Spleen (tissue), 11 donors: ENCODE measurements around the gene SLC35E4. TPM values are rescaled to one million over a fixed set of nuclear protein-coding genes. Genes with fewer than 3 reads are reported as not detected.

ENCODE experiments used
- DNase-seq: peaks from one replicate; pipeline ENCODE4 v3.0.0-alpha.2; 2020
- H3K27ac ChIP-seq, 8 donors: fragments of 200-600 bp; sonication (generic) in 7 of 8; 1 replicate in 4 of 8; 2 replicates in 4 of 8; pipeline versions ENCODE4 v1.5.0 to v1.8.0; 2016 to 2021; ENCODE audit warnings: inconsistent platforms in 4 of 8, mild to moderate bottlenecking in 4 of 8, moderate library complexity in 1 of 8
- H3K27me3 ChIP-seq, 7 donors: fragments of 200-600 bp; sonication (generic) in 6 of 7; replicated peaks in 1 of 7; 1 replicate in 4 of 7; 2 replicates in 3 of 7; pipeline versions ENCODE4 v1.5.0 to v1.8.0; 2016 to 2021; ENCODE audit warnings: inconsistent platforms in 3 of 7, mild to moderate bottlenecking in 1 of 7
- H3K36me3 ChIP-seq, 6 donors: fragments of 200-600 bp; sonication (generic) in 5 of 6; 1 replicate in 4 of 6; 2 replicates in 2 of 6; pipeline versions ENCODE4 v1.5.0 to v1.8.0; 2016 to 2021; ENCODE audit warnings: inconsistent platforms in 2 of 6
- H3K4me1 ChIP-seq, 6 donors: fragments of 200-600 bp; sonication (generic) in 5 of 6; 1 replicate in 3 of 6; 2 replicates in 3 of 6; pipeline versions ENCODE4 v1.5.0 to v1.8.0; 2016 to 2021; ENCODE audit warnings: inconsistent platforms in 3 of 6
- H3K4me3 ChIP-seq, 8 donors: fragments of 200-600 bp; sonication (generic) in 7 of 8; 1 replicate in 4 of 8; 2 replicates in 4 of 8; pipeline versions ENCODE4 v1.5.0 to v1.8.0; 2016 to 2021; ENCODE audit warnings: inconsistent platforms in 4 of 8, mild to moderate bottlenecking in 4 of 8, moderate library complexity in 2 of 8
- H3K9me3 ChIP-seq, 8 donors: fragments of 200-600 bp; sonication (generic) in 7 of 8; 1 replicate in 4 of 8; 2 replicates in 4 of 8; pipeline versions ENCODE4 v1.5.0 to v1.8.0; 2016 to 2021; ENCODE audit warnings: inconsistent platforms in 4 of 8
- CTCF ChIP-seq, 11 experiments: fragments of 200-600 bp in 7 of 11; fragments of 450-650 bp in 4 of 11; sonication (generic) in 4 of 11; IDR thresholded peaks in 8 of 11; conservative IDR thresholded peaks in 3 of 11; 1 replicate in 7 of 11; 2 replicates in 4 of 11; pipeline versions ENCODE4 v1.4.0 to v1.8.0; 2016 to 2021; ENCODE audit warnings: antibody characterized with exemption in 11 of 11, inconsistent platforms in 4 of 11, mild to moderate bottlenecking in 1 of 11
- POLR2A ChIP-seq, 3 donors: fragments of 450-650 bp; IDR thresholded peaks; one replicate each; pipeline ENCODE4 v1.5.1; 2017; ENCODE audit warnings: antibody characterized with exemption in 3 of 3, mild to moderate bottlenecking in 1 of 3
- POLR2AphosphoS5 ChIP-seq, 3 donors: sonication (generic); formaldehyde crosslinking; IDR thresholded peaks; one replicate each; pipeline ENCODE4 v1.5.1; 2017; ENCODE audit warnings: antibody characterized with exemption in 3 of 3
- WGBS, 5 donors: extraction: QIAGEN DNeasy Blood & Tissue Kit in 3 of 5; methylation state at CpG; one replicate each; pipeline versions ENCODE4 v1.1.5 to v1.1.7; 2013 to 2018; 5-methylcytosine and 5-hydroxymethylcytosine counted together
- intact Hi-C: fragments of 100-400 bp; cut with DNase I; formaldehyde crosslinking; loops from one replicate; pipeline ENCODE4 v1.15.0; 2023; ENCODE audit warnings: low total_unique reads
- polyA plus RNA-seq, 3 donors: library from polyadenylated mRNA; stranded (reverse); fragments of 200-250 nt; gene quantifications; one replicate each; pipeline ENCODE4 v1.2.1, GENCODE V29; 2013
- total RNA-seq, 7 donors: library from RNA; depleted of rRNA in 3 of 7; stranded (reverse); fragments of >200 nt in 3 of 7; fragmentation: NEBNext Ultra II Directional in 4 of 7; extraction: Animal tissue kit (Norgen Biotek cat#: 25700) in 4 of 7; gene quantifications; one replicate each; pipeline versions ENCODE4 v1.1.0 to v1.2.1, GENCODE V29; 2016 to 2021
- donor health status: healthy with polysubstance abuse.
- donor health status: DM: no; HTN: no; CAD: no; lungs with moderate emphysema.
- donor health status: DM: no; HTN: no; CAD: no.
- donor health status: Bipolar disorder and iron deficiency.
- donor health status: healthy.
- donor health status: DM: no; HTN: no; CAD: no.
- donor health status: DM: yes; HTN: yes; CAD: no.

Gene SLC35E4
- total and polyA plus RNA-seq, 10 donors = 0.37 to 6.7 (median 2.8) TPM

- TF ChIP-seq CTCF (IDR thresholded peaks at IDR 0.05 in 8 of 11, conservative IDR thresholded peaks at IDR 0.05 in 3 of 11) (no peak), POLR2A (IDR thresholded peaks at IDR 0.05) (no peak), POLR2AphosphoS5 (IDR thresholded peaks at IDR 0.05) (no peak)
- peaks cover 0 to 26% (median 0%) of the 10 kb centered on the region in 6 donors for H3K36me3 ChIP-seq
- no peak overlapping the region for H3K27ac ChIP-seq
- DNase-seq = no peak
- 59 to 73% (median 68%) methylated on average over 4 to 5 of the region's 5 CpGs for WGBS, 5 donors
- no peaks in the 10 kb centered on the region for H3K9me3 ChIP-seq
- intact Hi-C loops = no loop called here
- H3K27me3 ChIP-seq = no peaks in the 10 kb centered on the region
- H3K4me1 ChIP-seq = peaks cover 0 to 5% (median 2%) of the 10 kb centered on the region in 6 donors
- H3K4me3 ChIP-seq = no peak overlapping the region
Observed at GRCh38 chr22:30650508-30651116, 15.0 kb downstream of the SLC35E4 start.

GRCh38 chr22:30652852-30653251 is 17.3 kb downstream of the SLC35E4 start:
- 77 to 94% (median 90%) methylated on average over 2 of the region's 2 CpGs for WGBS, 5 donors
- Histone ChIP-seq H3K27ac (no peak overlapping the region), H3K4me1 (peaks cover 0 to 5% (median 2%) of the 10 kb centered on the region in 6 donors), H3K36me3 (peaks cover 0 to 12% (median 0%) of the 10 kb centered on the region in 6 donors), H3K9me3 (no peaks in the 10 kb centered on the region), H3K4me3 (no peak overlapping the region), H3K27me3 (no peaks in the 10 kb centered on the region)
- intact Hi-C loops = no loop called here
- no peak for TF ChIP-seq POLR2A (IDR thresholded peaks at IDR 0.05)
- no peak for TF ChIP-seq CTCF (IDR thresholded peaks at IDR 0.05 in 8 of 11, conservative IDR thresholded peaks at IDR 0.05 in 3 of 11)
- TF ChIP-seq POLR2AphosphoS5 (IDR thresholded peaks at IDR 0.05) = no peak
- DNase-seq = no peak

- Histone ChIP-seq H3K4me3 (no peak overlapping the region), H3K36me3 (peaks cover 0 to 18% (median 0%) of the 10 kb centered on the region in 6 donors), H3K27me3 (no peaks in the 10 kb centered on the region), H3K27ac (no peak overlapping the region), H3K9me3 (no peaks in the 10 kb centered on the region), H3K4me1 (peaks cover 0 to 4% (median 1%) of the 10 kb centered on the region in 6 donors)
- TF ChIP-seq POLR2A (IDR thresholded peaks at IDR 0.05) = no peak
- no peak for TF ChIP-seq POLR2AphosphoS5 (IDR thresholded peaks at IDR 0.05)
- TF ChIP-seq CTCF (IDR thresholded peaks at IDR 0.05 in 8 of 11, conservative IDR thresholded peaks at IDR 0.05 in 3 of 11) = no peak
- DNase-seq = no peak
- WGBS, 5 donors = 94 to 98% (median 96%) methylated on average over 12 to 14 of the region's 14 CpGs
- intact Hi-C loops = no loop called here
Observed at GRCh38 chr22:30654361-30654760, 18.8 kb downstream of the SLC35E4 start.

GRCh38 chr22:30655532-30655931 is 20.0 kb downstream of the SLC35E4 start:
- H3K4me1 ChIP-seq = no peaks in the 10 kb centered on the region
- 86 to 91% (median 87%) methylated on average over 3 of the region's 3 CpGs for WGBS, 5 donors
- no peaks in the 10 kb centered on the region for H3K9me3 ChIP-seq
- peaks cover 0 to 22% (median 0%) of the 10 kb centered on the region in 6 donors for H3K36me3 ChIP-seq
- no peaks in the 10 kb centered on the region for H3K27me3 ChIP-seq
- H3K4me3 ChIP-seq = no peak overlapping the region
- intact Hi-C loops = no loop called here
- DNase-seq = no peak
- no peak for TF ChIP-seq POLR2A (IDR thresholded peaks at IDR 0.05)
- TF ChIP-seq POLR2AphosphoS5 (IDR thresholded peaks at IDR 0.05) = no peak
- no peak for TF ChIP-seq CTCF (IDR thresholded peaks at IDR 0.05 in 8 of 11, conservative IDR thresholded peaks at IDR 0.05 in 3 of 11)
- no peak overlapping the region for H3K27ac ChIP-seq
